GM19099 (cell line): Measurements from ENCODE around the gene BTG2.

Source experiments
- POLR2A ChIP-seq: IDR thresholded peaks from 3 replicates; pipeline ENCODE4 v1.6.1; 2011; ENCODE audit warnings: low read depth; ENCODE audit not compliant: insufficient read length; ENCODE audit errors: extremely low read depth

The BTG2 gene

GRCh38 chr1:203331224-203331623, 25.9 kb downstream of the BTG2 start:
- TF ChIP-seq POLR2A = no peak

- TF ChIP-seq POLR2A = no peak
Measured at GRCh38 chr1:203335503-203335902, 30.2 kb downstream of the BTG2 start.

GRCh38 chr1:203336097-203336496, 30.8 kb downstream of the BTG2 start:
- TF ChIP-seq POLR2A = no peak

GRCh38 chr1:203338335-203339036, 33.2 kb downstream of the BTG2 start:
- no peak for TF ChIP-seq POLR2A

DNA sequence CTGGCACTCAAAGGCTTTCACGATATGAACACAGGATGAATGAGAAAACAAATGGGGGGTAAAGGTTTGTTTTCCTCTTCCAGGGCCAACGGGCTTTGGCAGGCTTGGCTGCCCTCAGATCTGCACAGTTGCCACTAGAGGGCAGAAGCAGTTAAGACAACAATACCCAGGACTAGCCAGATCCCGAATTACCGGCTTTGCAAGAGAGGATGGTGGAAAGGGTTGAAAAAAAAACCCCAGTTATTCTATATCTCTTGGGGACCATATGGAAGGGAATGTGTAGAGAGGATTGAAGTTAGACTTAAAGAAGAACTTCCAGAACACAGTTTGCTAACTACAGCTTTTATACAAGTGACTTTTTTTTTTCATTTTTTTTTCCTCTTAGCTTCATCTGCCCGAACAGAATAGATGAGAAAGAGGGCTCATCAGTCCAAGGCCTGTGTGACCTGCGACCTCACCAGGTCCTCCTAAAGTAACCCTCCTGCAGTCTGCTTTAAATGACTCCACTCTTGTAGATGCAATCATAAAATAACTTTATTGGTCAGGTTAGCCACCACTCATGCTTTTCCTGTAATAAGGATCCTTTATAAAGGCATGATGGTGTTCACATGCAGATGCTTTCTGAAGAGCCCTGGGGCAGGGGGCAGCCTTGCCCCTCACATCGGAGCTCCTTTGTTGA, 34.9 kb downstream of the BTG2 start:
- TF ChIP-seq POLR2A = no peak

DNA sequence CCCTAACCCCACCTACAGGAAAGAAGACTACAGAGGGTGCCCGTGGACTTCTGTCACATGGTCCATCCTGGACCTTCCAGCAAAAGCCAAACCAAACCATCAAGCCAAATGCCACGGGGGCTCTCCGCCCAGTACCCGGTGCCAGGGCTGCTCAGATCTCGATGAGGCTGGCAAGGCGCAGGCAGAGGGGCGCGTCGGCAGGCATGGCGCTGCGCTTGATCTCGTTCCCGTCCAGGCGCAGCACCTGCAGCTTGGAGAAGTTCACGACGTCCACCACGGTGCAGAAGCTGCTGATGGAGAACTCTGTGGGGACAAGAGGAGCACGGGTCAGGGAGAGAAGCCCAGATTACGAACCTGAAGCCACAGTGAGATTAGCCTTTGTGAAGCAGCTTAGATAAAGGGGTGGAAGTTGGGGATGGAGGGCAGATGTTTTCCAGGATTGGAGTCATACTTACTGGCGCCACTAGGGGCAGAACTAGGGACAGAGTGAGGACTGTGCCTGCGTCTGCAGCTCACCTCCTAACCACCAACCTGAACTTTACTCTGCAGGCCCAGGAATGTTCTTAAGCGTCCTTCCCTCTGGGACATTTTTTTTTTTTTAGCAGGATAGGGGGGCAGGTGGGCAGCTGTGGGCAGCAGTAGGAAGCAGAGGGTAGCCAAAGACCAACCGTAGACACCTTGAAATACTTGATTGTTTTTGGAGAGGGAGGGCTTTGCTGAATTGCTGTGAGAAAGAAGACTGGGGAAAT, 37.0 kb downstream of the BTG2 start:
- no peak for TF ChIP-seq POLR2A

DNA sequence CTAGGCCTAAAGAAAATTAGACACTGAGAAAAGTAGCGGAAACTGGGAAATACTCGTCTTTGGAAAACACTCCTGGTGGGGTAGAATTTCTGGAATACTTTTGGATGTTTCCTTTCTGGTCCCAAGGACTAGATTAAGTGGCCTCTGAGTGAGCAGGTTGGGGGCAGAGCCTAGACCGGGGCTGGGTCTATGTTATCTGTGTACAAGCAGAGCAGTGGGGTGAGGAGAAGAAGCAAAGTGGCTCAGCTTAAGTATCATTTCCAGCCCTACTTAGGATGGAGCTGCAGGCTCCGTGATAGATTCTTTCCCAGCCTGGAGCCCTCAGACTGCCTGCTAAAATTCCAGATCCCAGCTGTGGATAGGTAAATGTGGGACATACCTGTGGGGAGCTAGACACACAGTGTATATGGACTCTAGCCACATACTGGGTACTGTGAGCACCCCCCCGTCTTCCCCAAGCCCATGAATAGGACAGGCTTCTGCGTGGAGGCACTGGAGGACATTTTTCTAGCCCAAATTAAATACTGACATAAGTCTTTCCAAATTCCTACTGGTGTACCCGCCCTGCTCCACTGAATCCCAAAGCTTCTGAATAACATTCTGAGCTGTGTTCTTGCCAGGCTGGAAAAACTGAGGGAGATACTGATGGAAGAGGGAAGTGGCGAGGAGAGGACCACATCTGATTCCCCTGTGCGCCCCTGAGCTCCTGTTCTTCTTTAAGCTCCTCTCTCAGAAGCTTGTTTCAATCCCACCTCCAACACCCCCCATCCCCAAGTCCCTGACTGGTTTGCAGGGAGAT, 38.8 kb downstream of the BTG2 start:
- no peak for TF ChIP-seq POLR2A

DNA sequence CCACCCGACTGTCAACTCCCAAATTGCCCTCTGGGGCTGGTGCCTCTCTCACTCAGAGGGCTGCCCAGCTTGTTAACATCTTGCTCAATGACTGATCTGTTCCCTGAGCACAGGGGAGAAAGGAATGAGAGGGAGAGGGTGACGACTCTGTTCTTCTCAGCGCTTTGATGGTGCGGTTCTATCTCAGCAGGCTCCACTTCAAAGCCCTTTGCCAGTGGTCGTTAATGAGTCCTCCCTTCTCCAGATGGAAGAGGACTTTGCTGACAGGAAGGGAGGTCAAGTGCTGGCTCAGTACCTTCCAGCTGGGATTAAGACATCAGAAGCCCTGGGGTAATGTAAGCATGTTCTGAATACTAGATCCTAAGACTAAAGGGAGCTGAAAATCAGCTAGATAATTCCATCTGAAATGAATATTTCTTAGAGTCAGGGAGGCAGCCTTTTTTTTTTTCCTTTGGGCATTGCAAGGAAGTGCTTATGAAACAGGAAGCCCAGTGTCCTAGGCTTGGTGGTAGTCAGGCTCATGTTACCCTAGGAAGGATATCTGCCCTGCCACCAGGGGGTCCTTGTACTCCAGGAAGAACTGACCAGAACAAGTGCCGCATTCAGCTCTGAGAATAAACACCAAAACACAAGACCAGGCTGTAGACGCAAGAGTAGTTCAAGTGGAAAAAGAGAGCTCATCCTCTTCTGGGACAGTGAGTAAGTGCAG, 40.9 kb downstream of the BTG2 start:
- no peak for TF ChIP-seq POLR2A

GRCh38 chr1:203346769-203347102, 41.4 kb downstream of the BTG2 start:
- no peak for TF ChIP-seq POLR2A

DNA sequence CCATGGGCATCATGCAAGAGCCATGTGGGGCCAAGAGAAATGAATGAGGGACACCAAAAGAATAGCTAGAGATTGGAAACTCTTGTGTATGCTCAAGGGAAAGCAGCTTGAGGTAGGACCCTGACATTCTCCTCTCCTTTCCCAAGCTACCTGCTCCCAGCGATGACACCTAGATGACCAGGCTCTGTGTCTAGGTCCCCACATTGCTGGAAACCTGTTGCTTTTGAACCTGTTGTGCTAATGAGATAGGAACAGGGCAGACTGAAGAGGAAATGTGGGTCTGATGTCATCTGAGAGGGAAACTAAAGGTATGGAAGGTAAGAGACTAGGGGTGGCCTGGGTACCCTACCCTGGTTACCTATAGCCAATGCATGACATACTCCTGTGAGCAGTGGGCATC, 43.8 kb downstream of the BTG2 start:
- TF ChIP-seq POLR2A = no peak

GRCh38 chr1:203349773-203350524, 44.6 kb downstream of the BTG2 start:
- no peak for TF ChIP-seq POLR2A

DNA sequence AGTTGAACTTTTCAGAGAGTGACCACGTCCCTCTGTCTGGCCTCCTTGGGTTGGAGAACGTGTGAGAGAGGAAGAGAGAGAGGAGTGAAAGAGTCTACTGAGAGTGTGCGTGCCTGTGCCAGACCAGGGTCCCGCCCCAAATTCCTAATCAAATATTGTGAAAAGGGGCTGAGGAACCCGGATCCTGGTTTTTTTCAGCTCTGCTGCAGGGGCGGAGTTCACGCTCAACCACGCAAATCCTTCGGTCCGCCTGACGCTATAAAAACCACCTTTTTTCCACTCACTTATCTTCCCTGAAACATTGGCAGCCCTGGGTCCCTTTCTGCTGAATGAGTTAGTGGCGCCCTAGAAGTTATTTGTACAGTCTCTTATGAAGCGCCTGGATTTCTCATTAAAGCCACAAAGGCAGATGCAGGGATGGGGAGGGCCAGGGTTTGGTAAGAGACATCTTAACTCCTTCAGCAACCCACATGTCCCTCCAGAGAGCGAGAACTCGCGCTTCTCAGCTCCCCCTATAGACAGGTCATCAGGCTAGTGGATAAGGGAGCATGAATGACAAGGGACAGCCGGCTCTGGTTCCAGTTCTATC, 45.8 kb downstream of the BTG2 start, which contains the start of gene FMOD:
TSS of gene FMOD (minus strand) at position 86 of the 589 bp plus-strand sequence. CDS start 2,852 bp downstream, outside the sequence.
- no peak for TF ChIP-seq POLR2A

- TF ChIP-seq POLR2A = no peak
Measured at GRCh38 chr1:203353486-203353885, 48.2 kb downstream of the BTG2 start.
